Measurements from ENCODE around the gene FOXJ1. TPM values are rescaled to one million over a fixed set of nuclear protein-coding genes. Genes with fewer than 3 reads are reported as not detected.

Gene FOXJ1
- total RNA-seq, 2 donors from 2014 or later = 17.8 to 23.6 TPM

GRCh38 chr17:76139801-76140660, 1.0 kb downstream of the FOXJ1 start:
- Mint-ChIP-seq H3K9me3 (no peaks in the 10 kb centered on the region), H3K27ac (peak overlapping the region; percentile 87), H3K36me3 (ENCODE audit: low read depth) (peaks cover 8% of the 10 kb centered on the region), H3K27me3 (ENCODE audit: insufficient read depth) (peaks cover 91% of the 10 kb centered on the region), H3K4me3 (peak overlapping the region; percentile 82), H3K4me1 (peaks cover 54% of the 10 kb centered on the region)
- DNase-seq = peak; percentile 80
- Histone ChIP-seq H3K36me3 (ENCODE audit: control insufficient read depth, insufficient read depth, low read length) (no peaks in the 10 kb centered on the region), H3K9ac (ENCODE audit: extremely low read depth, low read length, poor library complexity, severe bottlenecking) (no peak overlapping the region), H3K4me1 (ENCODE audit: control insufficient read depth, insufficient read depth, low read length) (peaks cover 29% of the 10 kb centered on the region), H3K27ac (ENCODE audit: low read depth, low read length) (no peak overlapping the region), H3K4me3 (ENCODE audit: low read length) (peak overlapping the region; percentile 79), H3K27me3 (ENCODE audit: control insufficient read depth, insufficient read depth, low read length, poor library complexity, severe bottlenecking) (peaks cover 86% of the 10 kb centered on the region), H3K9me3 (ENCODE audit: control insufficient read depth, low read length) (no peaks in the 10 kb centered on the region)
- WGBS, 2 experiments (ENCODE audit: insufficient coverage in 1 of 2, insufficient read length in 1 of 2) = 9 to 17% methylated on average over 40 to 78 of the region's 78 CpGs
- peak; percentile 62 for TF ChIP-seq CTCF (conservative IDR thresholded peaks at IDR 0.05)

- peaks cover 52% of the 10 kb centered on the region for H3K4me1 Mint-ChIP-seq
- H3K4me3 Mint-ChIP-seq = peak overlapping the region; percentile 82
- no peaks in the 10 kb centered on the region for H3K9me3 ChIP-seq (ENCODE audit: control insufficient read depth, low read length)
- DNase-seq = peak; percentile 73
- H3K27me3 Mint-ChIP-seq (ENCODE audit: insufficient read depth) = peaks cover 92% of the 10 kb centered on the region
- H3K9ac ChIP-seq (ENCODE audit: extremely low read depth, low read length, poor library complexity, severe bottlenecking) = peak overlapping the region; percentile 18
- WGBS, 2 experiments (ENCODE audit: insufficient coverage in 1 of 2, insufficient read length in 1 of 2) = 26 to 30% methylated on average over 10 to 15 of the region's 15 CpGs
- H3K9me3 Mint-ChIP-seq = no peaks in the 10 kb centered on the region
- peak overlapping the region; percentile 85 for H3K27ac ChIP-seq (ENCODE audit: low read depth, low read length)
- no peak for TF ChIP-seq CTCF (conservative IDR thresholded peaks at IDR 0.05)
- peaks cover 29% of the 10 kb centered on the region for H3K4me1 ChIP-seq (ENCODE audit: control insufficient read depth, insufficient read depth, low read length)
- peak overlapping the region; percentile 70 for H3K4me3 ChIP-seq (ENCODE audit: low read length)
- H3K36me3 ChIP-seq (ENCODE audit: control insufficient read depth, insufficient read depth, low read length) = no peaks in the 10 kb centered on the region
- H3K27me3 ChIP-seq (ENCODE audit: control insufficient read depth, insufficient read depth, low read length, poor library complexity, severe bottlenecking) = peaks cover 95% of the 10 kb centered on the region
- peak overlapping the region; percentile 87 for H3K27ac Mint-ChIP-seq
- peaks cover 8% of the 10 kb centered on the region for H3K36me3 Mint-ChIP-seq (ENCODE audit: low read depth)
Observed at GRCh38 chr17:76138896-76139752, 1.9 kb downstream of the FOXJ1 start.

- Histone ChIP-seq H3K9ac (ENCODE audit: extremely low read depth, low read length, poor library complexity, severe bottlenecking) (peak overlapping the region; percentile 18), H3K9me3 (ENCODE audit: control insufficient read depth, low read length) (no peaks in the 10 kb centered on the region), H3K4me1 (ENCODE audit: control insufficient read depth, insufficient read depth, low read length) (peaks cover 29% of the 10 kb centered on the region), H3K27me3 (ENCODE audit: control insufficient read depth, insufficient read depth, low read length, poor library complexity, severe bottlenecking) (peaks cover 90% of the 10 kb centered on the region), H3K27ac (ENCODE audit: low read depth, low read length) (peak overlapping the region; percentile 85), H3K4me3 (ENCODE audit: low read length) (peak overlapping the region; percentile 70), H3K36me3 (ENCODE audit: control insufficient read depth, insufficient read depth, low read length) (no peaks in the 10 kb centered on the region)
- peak; percentile 88 for DNase-seq
- Mint-ChIP-seq H3K9me3 (no peaks in the 10 kb centered on the region), H3K27ac (peak overlapping the region; percentile 87), H3K36me3 (ENCODE audit: low read depth) (peaks cover 8% of the 10 kb centered on the region), H3K27me3 (ENCODE audit: insufficient read depth) (peaks cover 92% of the 10 kb centered on the region), H3K4me3 (peak overlapping the region; percentile 82), H3K4me1 (peaks cover 55% of the 10 kb centered on the region)
- TF ChIP-seq CTCF (conservative IDR thresholded peaks at IDR 0.05) = no peak
- 0 to 4% methylated on average over 2 to 21 of the region's 23 CpGs for WGBS, 2 experiments (ENCODE audit: insufficient coverage in 1 of 2, insufficient read length in 1 of 2)
Observed at GRCh38 chr17:76138234-76138895, 2.7 kb downstream of the FOXJ1 start.
